Measurements from ENCODE around the gene IFITM1. TPM values are rescaled to one million over a fixed set of nuclear protein-coding genes. Genes with fewer than 3 reads are reported as not detected.

The IFITM1 gene
- total and polyA plus RNA-seq, 9 of the 15 experiments (the other 6 are each of a cell fraction or from before 2014, with no cell fraction given) = 691 to 5,579 (median 974) TPM

GRCh38 chr11:308740-309665, 4.8 kb upstream of the IFITM1 start (continued):
- TF ChIP-seq E2F6 (IDR thresholded peaks at IDR 0.05; ENCODE audit: borderline replicate concordance in 1 of 2, extremely low read depth in 1 of 2, insufficient read depth in 1 of 2, insufficient read length in 1 of 2, low read depth in 1 of 2, low read length in 1 of 2, poor library complexity in 1 of 2, severe bottlenecking in 1 of 2) (peak in 1 of 2 experiments; percentile 25), CTCF (IDR thresholded peaks at IDR 0.05 in 2 of 3, conservative IDR thresholded peaks at IDR 0.05 in 1 of 3; ENCODE audit: insufficient read depth in 2 of 3, low read depth in 1 of 3, low read length in 3 of 3) (0 out of 6 replicates have a peak, but pooled peaks of 1 of the 3 experiments have one; percentile 2), RBFOX2 (IDR thresholded peaks at IDR 0.05; ENCODE audit: low read depth, low read length) (peak; percentile 44; the same call in 1 of the 2 replicates), CTBP1 (IDR thresholded peaks at IDR 0.05; ENCODE audit: borderline replicate concordance) (peak; percentile 22; the same call in 1 of the 2 replicates), POLR2G (IDR thresholded peaks at IDR 0.05; ENCODE audit: low read depth, low read length) (peak; percentile 43; the same call in 1 of the 2 replicates)

Measured in K562 (cell line).